HS-5 (cell line): ENCODE results near the gene SLC38A2.
"Not testable (repeated sequence)": the region's sequence is repeated elsewhere in the genome, so short reads cannot be mapped to it uniquely, and the experiment has no call there.

Source experiments
- DNase-seq: peaks from one replicate; pipeline ENCODE4 v3.0.0-alpha.2; 2012; ENCODE audit warnings: low read depth

Gene SLC38A2

GRCh38 chr12:46372544-46373300 is at the start of gene SLC38A2:
Gene SLC38A2 (minus strand): TSS chr12:46372773. CDS start chr12:46371293, 1,480 bp downstream.
- peak; percentile 55 for DNase-seq

GRCh38 chr12:46419675-46420074 is 47.1 kb upstream of the SLC38A2 start:
- DNase-seq, result no peak

DNA sequence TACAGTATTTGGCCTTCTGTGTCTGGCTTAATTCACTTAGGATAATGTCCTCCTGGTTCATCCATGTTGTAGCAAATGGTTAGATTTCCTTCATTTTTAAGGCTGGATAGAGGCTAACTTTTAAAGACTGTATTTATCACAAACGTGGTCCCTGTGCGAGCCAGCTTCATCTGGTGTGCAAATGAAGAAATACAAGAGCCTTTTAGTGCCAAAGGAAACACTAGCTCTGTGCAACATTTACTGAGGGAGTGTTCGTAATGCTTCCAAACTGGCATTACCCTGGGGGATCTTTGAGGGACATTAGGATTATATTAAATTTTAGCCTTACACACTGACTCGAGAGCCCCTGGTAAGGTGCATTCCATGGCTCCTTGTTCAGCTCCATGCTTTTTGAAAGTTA is 43.0 kb upstream of the SLC38A2 start:
- DNase-seq, result no peak

GRCh38 chr12:46414591-46415268 is 42.2 kb upstream of the SLC38A2 start:
- no peak for DNase-seq

GRCh38 chr12:46413368-46413767 is 40.8 kb upstream of the SLC38A2 start:
- DNase-seq, result no peak

DNA sequence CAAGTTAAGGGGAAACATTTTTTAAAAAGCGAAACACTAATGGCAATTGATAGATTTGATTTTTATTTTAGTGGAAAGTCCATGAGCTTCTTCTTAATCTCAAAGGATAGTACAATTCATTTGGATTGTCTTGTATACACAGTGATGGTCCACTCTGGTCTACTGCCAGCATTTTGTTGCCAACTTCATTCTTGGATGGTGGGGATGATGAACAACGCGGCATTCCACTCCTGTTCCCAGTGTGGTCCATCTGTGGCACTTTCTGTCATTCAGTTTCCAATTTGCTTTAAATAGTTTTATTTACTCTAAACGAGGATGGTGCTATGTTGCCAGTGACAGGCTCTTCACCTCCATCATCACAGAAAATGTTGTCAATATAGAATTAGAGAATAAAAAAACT is 40.3 kb upstream of the SLC38A2 start:
- DNase-seq, result no peak

DNA sequence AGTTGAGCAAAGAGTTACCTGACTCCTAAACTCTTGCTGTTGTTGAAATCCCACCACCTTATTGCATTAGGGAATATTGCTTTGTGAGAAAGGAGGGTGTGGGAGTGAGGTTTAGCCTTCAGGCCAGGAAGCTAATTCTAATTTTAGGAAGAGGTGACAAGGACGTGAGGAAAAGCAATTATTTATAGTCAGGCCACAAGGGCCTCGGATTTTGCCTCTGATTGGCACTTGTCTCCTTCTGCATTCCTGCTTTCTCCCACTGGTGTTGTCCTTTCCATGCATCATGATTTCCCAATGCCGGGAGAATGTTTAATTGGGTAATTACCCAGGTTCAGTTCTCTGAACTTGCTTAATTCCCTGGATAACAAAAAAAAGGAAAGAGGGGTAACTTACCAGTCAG is 37.9 kb upstream of the SLC38A2 start:
- DNase-seq, result no peak

- no peak for DNase-seq
These were observed 37.4 kb upstream of the SLC38A2 start for GRCh38 chr12:46409974-46410373.

DNA sequence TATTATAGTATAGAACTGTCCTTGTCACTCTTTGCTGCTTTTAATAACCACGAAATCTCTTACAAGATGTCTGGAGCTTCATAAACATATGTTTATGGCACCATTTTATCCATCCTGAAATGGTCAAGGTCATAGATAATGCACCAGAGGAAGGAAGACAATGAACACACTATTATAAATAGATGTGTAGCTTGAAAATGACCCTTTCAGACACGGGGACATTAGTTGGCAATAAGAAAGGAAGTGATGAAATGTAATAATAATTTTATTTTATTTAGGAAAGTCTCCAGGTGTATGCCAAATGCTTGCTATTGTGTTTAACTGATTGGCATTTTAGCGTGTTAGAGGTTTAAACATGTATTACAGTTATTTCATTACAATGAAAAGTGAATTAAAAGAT is 36.8 kb upstream of the SLC38A2 start:
- no peak for DNase-seq

- no peak for DNase-seq
These were observed 35.9 kb upstream of the SLC38A2 start for GRCh38 chr12:46408441-46408840.

DNA sequence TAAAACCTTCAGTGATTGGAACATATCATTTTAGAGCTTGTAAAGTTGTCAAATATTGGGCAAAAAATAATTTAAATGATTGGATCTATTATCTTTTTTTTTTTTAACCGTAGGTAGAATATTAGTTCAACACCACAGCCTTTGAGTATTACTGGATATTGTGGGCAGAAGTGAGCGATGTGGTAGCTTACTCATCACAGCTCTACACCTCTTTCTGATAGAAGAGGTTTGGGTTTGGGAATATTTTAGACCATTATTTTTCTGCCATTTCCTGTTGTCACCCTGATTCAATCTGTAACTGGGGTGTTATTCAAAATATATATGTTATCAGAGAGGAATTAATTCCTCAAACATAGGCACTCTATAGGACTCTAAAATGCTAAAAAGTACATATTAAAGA is 34.8 kb upstream of the SLC38A2 start:
- DNase-seq, result no peak

- no peak for DNase-seq
These were observed 33.9 kb upstream of the SLC38A2 start for GRCh38 chr12:46406352-46407027.

- DNase-seq, result no peak
These were observed 32.2 kb upstream of the SLC38A2 start for GRCh38 chr12:46404733-46405132.

- DNase-seq, result no peak
These were observed 31.7 kb upstream of the SLC38A2 start for GRCh38 chr12:46404225-46404631.

DNA sequence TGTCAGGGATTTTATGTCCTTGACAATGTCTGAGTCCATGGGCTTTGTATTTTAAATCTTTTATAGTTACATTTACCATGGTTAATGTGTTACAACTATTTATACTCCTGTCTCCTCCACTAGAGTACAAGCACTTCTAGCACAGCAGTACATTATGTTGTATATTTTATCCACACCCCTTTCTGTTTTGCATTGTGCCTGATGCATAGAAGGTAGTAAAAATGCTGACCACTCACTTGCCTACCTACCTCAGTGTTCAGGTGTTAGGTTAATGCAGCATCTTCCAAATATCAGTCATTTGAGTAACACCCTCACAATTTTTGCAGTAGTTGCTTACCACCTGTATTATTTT is 31.1 kb upstream of the SLC38A2 start:
- DNase-seq, result no peak

DNA sequence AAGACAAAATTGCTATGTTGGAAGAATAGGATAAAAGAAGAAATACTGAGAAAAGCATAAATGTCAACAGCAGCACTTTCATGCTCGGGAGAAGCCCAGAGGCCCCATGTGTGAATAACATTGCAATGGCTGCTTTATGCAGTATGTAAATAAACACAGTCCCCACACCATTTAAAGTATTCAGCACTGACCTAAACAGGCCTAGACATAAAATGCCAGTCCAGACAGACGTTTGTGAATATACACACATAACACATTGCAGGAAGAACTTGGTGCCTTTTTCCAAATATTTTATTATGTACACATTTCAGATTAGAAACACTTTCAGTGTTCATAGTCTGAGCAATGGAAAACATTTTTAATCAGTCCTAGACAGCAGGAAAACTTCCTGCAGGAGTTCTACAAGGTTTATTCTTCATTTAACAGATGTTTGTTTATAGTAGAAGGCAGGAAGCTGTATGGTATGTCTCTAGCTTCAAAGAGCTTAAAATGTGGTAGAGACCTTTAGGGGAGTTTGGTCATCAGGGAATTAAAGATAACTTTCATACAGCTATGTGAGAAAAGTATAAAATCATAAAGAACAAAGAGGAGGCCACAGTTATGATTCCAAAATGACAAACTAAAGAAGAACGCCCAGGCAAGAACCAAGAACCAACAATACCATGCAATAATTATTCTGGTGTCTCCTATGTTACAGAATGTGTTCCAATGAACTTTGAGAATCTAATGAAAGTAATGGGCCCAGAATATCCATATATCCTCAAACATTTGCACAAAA is 30.6 kb upstream of the SLC38A2 start:
- DNase-seq, result no peak

DNA sequence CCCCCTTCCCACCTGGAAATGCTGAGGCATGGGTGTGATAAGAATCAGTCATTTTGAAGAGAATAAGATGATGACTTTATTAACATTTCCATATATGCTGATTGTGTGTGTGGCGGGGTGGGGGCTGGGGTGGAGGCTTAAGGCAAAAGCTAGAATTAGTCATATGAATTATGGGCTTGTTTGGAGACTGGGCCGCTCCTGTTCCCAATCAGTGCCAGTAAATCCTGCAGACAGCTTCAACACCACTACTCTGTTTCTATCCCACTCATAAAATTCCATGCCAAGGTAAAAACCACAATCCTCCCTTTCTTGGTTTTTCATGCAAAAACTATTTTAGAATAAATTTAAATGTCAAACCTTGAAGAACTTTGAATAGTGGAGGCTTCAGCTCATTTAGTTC is 29.9 kb upstream of the SLC38A2 start:
- DNase-seq, result peak; percentile 76

GRCh38 chr12:46401662-46402061 is 29.1 kb upstream of the SLC38A2 start:
- DNase-seq, result no peak

DNA sequence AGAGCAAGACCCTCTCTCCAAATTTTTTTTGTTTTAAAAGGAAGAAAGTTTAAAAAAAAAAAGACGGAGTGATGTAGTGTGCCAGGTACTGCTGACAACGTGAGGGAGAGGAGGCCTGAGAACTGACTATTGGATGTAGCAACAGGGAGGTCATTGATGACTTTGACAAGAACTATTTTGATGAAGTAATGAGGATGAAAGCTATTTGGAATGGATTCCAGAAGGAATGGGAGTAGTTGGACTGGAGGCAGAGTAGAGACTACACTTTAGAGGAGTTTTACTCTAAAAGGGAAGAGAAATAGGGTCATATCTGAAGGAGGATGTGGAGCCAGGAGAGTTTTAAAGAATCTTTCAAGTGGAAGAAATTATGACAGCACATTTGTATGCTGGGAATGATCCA is 27.8 kb upstream of the SLC38A2 start:
- peak; percentile 51 for DNase-seq

- DNase-seq, result not testable (repeated sequence)
These were observed 27.1 kb upstream of the SLC38A2 start for GRCh38 chr12:46399461-46400248.

DNA sequence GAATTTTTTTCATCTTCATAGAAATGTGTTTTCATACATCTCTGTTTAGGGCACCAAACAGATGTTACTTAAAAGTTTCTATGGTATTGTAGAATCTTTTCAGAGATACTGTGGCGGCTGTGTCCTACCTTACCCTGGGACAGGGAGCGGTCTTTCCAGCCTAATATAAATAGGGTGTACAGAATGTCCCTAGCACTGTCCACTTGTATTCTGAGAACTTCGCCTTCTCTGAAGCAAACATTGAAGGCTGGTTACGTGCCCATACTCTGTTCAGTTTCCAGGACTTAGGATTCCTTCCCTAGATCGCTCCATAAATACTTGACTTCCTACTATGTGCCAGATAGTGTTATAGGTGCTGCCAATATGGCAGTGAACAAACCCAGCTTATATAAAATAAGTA is 24.3 kb upstream of the SLC38A2 start:
- no peak for DNase-seq

DNA sequence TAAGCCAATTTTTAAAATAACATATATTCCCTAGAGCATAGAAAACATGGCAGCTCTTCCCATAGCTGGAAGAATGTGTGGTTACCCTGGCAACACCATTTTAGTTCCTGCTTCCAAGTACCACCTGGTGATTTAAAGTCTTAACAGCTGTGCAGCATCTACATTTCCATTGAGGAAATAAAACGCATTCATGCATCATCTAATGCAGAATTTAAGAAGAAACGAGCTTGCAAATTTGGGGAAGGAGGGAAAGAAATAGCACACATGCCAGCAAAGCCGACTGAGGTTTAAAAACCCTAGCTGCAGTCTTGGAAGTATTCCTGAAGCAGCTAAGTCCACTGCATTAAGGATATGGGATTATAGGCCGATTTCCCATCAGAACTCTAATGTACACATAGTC is 22.8 kb upstream of the SLC38A2 start:
- no peak for DNase-seq
